Erythroblast (primary cell): ENCODE data around the gene GPRC5C.

Source experiments
- GATA1 ChIP-seq: IDR thresholded peaks from 2 replicates; pipeline ENCODE4 v1.6.1; 2011; ENCODE audit warnings: low read depth, mild to moderate bottlenecking, control low read depth, low read length, moderate library complexity
- POLR2A ChIP-seq: IDR thresholded peaks from 2 replicates; pipeline ENCODE4 v1.6.1; 2011; ENCODE audit warnings: mild to moderate bottlenecking, low read length

- TF ChIP-seq POLR2A (no peak), GATA1 (no peak)
Observed at GRCh38 chr17:74481621-74482020, 49.7 kb downstream of the GPRC5C start.
